ENCODE data around the gene GIMAP5. TPM values are rescaled to one million over a fixed set of nuclear protein-coding genes. Genes with fewer than 3 reads are reported as not detected.

The GIMAP5 gene
- polyA plus RNA-seq, 1 experiment = not detected

GRCh38 chr7:150734254-150734653 lies 3.0 kb upstream of the GIMAP5 start:
- no peak for TF ChIP-seq CTCF (IDR thresholded peaks at IDR 0.05; ENCODE audit: low read depth, low read length)
- Histone ChIP-seq H3K9me3 (ENCODE audit: control insufficient read depth, insufficient read depth, low read length) (no peaks in the 10 kb centered on the region), H3K4me3 (ENCODE audit: low read depth, low read length) (no peak overlapping the region), H3K27ac (ENCODE audit: low read depth, low read length) (no peak overlapping the region), H3K27me3 (ENCODE audit: control insufficient read depth, insufficient read depth, low read length) (no peaks in the 10 kb centered on the region)
- no peak for DNase-seq (ENCODE audit: low read depth, low spot score)
- CTCF ChIA-PET = no interaction called here
- POLR2A ChIA-PET = no interaction called here

GRCh38 chr7:150735596-150736358 lies 1.4 kb upstream of the GIMAP5 start:
- DNase-seq (ENCODE audit: low read depth, low spot score) = no peak
- Histone ChIP-seq H3K4me3 (ENCODE audit: low read depth, low read length) (no peak overlapping the region), H3K27me3 (ENCODE audit: control insufficient read depth, insufficient read depth, low read length) (no peaks in the 10 kb centered on the region), H3K27ac (ENCODE audit: low read depth, low read length) (no peak overlapping the region), H3K9me3 (ENCODE audit: control insufficient read depth, insufficient read depth, low read length) (no peaks in the 10 kb centered on the region)
- TF ChIP-seq CTCF (IDR thresholded peaks at IDR 0.05; ENCODE audit: low read depth, low read length) = no peak
- ChIA-PET POLR2A (no interaction called here), CTCF (interaction anchor here (0.7 kb wide), 1 partner anchor 580 kb away, joined by 3 read pairs; no protein-coding TSS in a partner anchor)

GRCh38 chr7:150736864-150737263 lies 354 bp upstream of the GIMAP5 start:
- Histone ChIP-seq H3K9me3 (ENCODE audit: control insufficient read depth, insufficient read depth, low read length) (no peaks in the 10 kb centered on the region), H3K4me3 (ENCODE audit: low read depth, low read length) (no peak overlapping the region), H3K27me3 (ENCODE audit: control insufficient read depth, insufficient read depth, low read length) (no peaks in the 10 kb centered on the region), H3K27ac (ENCODE audit: low read depth, low read length) (no peak overlapping the region)
- POLR2A ChIA-PET = no interaction called here
- DNase-seq (ENCODE audit: low read depth, low spot score) = no peak
- CTCF ChIA-PET = no interaction called here
- no peak for TF ChIP-seq CTCF (IDR thresholded peaks at IDR 0.05; ENCODE audit: low read depth, low read length)

- no peak for DNase-seq (ENCODE audit: low read depth, low spot score)
- Histone ChIP-seq H3K27ac (ENCODE audit: low read depth, low read length) (no peak overlapping the region), H3K4me3 (ENCODE audit: low read depth, low read length) (no peak overlapping the region), H3K27me3 (ENCODE audit: control insufficient read depth, insufficient read depth, low read length) (no peaks in the 10 kb centered on the region), H3K9me3 (ENCODE audit: control insufficient read depth, insufficient read depth, low read length) (no peaks in the 10 kb centered on the region)
- TF ChIP-seq CTCF (IDR thresholded peaks at IDR 0.05; ENCODE audit: low read depth, low read length) = no peak
- ChIA-PET CTCF (no interaction called here), POLR2A (no interaction called here)
Measured at GRCh38 chr7:150738092-150738491, 874 bp downstream of the GIMAP5 start.

- no peaks in the 10 kb centered on the region for H3K9me3 ChIP-seq (ENCODE audit: control insufficient read depth, insufficient read depth, low read length)
- no peak for DNase-seq (ENCODE audit: low read depth, low spot score)
Measured at GRCh38 chr7:150738591-150739001, 1.4 kb downstream of the GIMAP5 start.

More at GRCh38 chr7:150738591-150739001, 1.4 kb downstream of the GIMAP5 start:
- CTCF ChIA-PET = no interaction called here
- Histone ChIP-seq H3K27me3 (ENCODE audit: control insufficient read depth, insufficient read depth, low read length) (no peaks in the 10 kb centered on the region), H3K4me3 (ENCODE audit: low read depth, low read length) (no peak overlapping the region), H3K27ac (ENCODE audit: low read depth, low read length) (no peak overlapping the region)
- POLR2A ChIA-PET = no interaction called here
- TF ChIP-seq CTCF (IDR thresholded peaks at IDR 0.05; ENCODE audit: low read depth, low read length) = no peak
